Common myeloid progenitor, CD34-positive (primary cell): ENCODE measurements around the gene WDR59.
A peak's percentile ranks its signal among the peaks of the same experiment; 100 is the strongest.

Experiments
- CTCF ChIA-PET: fragments of 350-600 bp; sonication (Branson Sonifier 250); formaldehyde crosslinking; loops from one replicate; lab custom pipeline; 2021; ENCODE audit warnings: antibody characterized with exemption; lab: Charles Lee
- POLR2A ChIA-PET: fragments of 350-600 bp; sonication (Branson Sonifier 250); formaldehyde crosslinking; loops from one replicate; lab custom pipeline; 2021; ENCODE audit warnings: antibody characterized with exemption; lab: Charles Lee
- DNase-seq, 3 donors: peaks; one replicate each; pipeline versions ENCODE4 v3.0.0 to v3.0.0-alpha.2; 2013
- H3K27ac ChIP-seq, 2 experiments: 1 replicate in 1 of 2; 2 replicates in 1 of 2; pipeline ENCODE4 v1.7.0; 2013; ENCODE audit warnings: inconsistent platforms in 2 of 2, low read length in 2 of 2, mild to moderate bottlenecking in 2 of 2, low read depth in 1 of 2, moderate library complexity in 1 of 2; ENCODE audit not compliant: severe bottlenecking in 2 of 2, insufficient read depth in 1 of 2, poor library complexity in 1 of 2
- H3K27me3 ChIP-seq, 5 experiments: replicated peaks in 2 of 5; 1 replicate in 3 of 5; 2 replicates in 2 of 5; pipeline versions ENCODE4 v1.6.1 to v1.7.0; 2013; ENCODE audit warnings: low read length in 4 of 5, mild to moderate bottlenecking in 2 of 5, moderate library complexity in 2 of 5, inconsistent platforms in 1 of 5; ENCODE audit not compliant: insufficient read depth in 5 of 5, control insufficient read depth in 4 of 5
- H3K36me3 ChIP-seq, 4 experiments: 1 replicate in 2 of 4; 2 replicates in 2 of 4; pipeline versions ENCODE4 v1.6.1 to v1.7.0; 2013; ENCODE audit warnings: low read length in 3 of 4, control low read depth in 1 of 4, mild to moderate bottlenecking in 1 of 4; ENCODE audit not compliant: control insufficient read depth in 4 of 4, insufficient read depth in 4 of 4
- H3K4me1 ChIP-seq, 4 experiments: 1 replicate in 3 of 4; 2 replicates in 1 of 4; pipeline versions ENCODE4 v1.6.1 to v1.7.1; 2013; ENCODE audit warnings: low read length in 3 of 4, mild to moderate bottlenecking in 3 of 4, control low read depth in 1 of 4, inconsistent platforms in 1 of 4, moderate library complexity in 1 of 4; ENCODE audit not compliant: control insufficient read depth in 4 of 4, insufficient read depth in 4 of 4; ENCODE audit errors: control extremely low read depth in 1 of 4
- H3K4me3 ChIP-seq, 7 experiments: 1 replicate in 4 of 7; 2 replicates in 3 of 7; pipeline versions ENCODE4 v1.5.1 to v1.7.0; 2013; ENCODE audit warnings: mild to moderate bottlenecking in 7 of 7, low read length in 6 of 7, moderate library complexity in 6 of 7, inconsistent platforms in 2 of 7, low read depth in 2 of 7, control low read depth in 1 of 7; ENCODE audit not compliant: insufficient read depth in 4 of 7, control insufficient read depth in 1 of 7; ENCODE audit errors: extremely low read depth in 1 of 7
- H3K9me3 ChIP-seq, 5 experiments: 1 replicate in 4 of 5; 2 replicates in 1 of 5; pipeline versions ENCODE4 v1.6.1 to v1.7.1; 2013; ENCODE audit warnings: low read length in 4 of 5, mild to moderate bottlenecking in 2 of 5, inconsistent platforms in 1 of 5, low read depth in 1 of 5, moderate library complexity in 1 of 5; ENCODE audit not compliant: control insufficient read depth in 4 of 5, insufficient read depth in 2 of 5; ENCODE audit errors: control extremely low read depth in 1 of 5
- WGBS: methylation state at CpG from one replicate; pipeline ENCODE4 v1.1.5; 2013; ENCODE audit not compliant: insufficient coverage; 5-methylcytosine and 5-hydroxymethylcytosine counted together

Gene WDR59

GRCh38 chr16:74865922-74866598 lies 118.9 kb downstream of the WDR59 start:
- peak in 1 of 3 donors; percentile 4 for DNase-seq
- Histone ChIP-seq H3K27ac (no peak overlapping the region), H3K4me3 (peak overlapping the region in 1 of 7 experiments; percentile 30), H3K27me3 (no peaks in the 10 kb centered on the region), H3K36me3 (no peaks in the 10 kb centered on the region), H3K9me3 (no peaks in the 10 kb centered on the region), H3K4me1 (peaks cover 0 to 8% (median 2%) of the 10 kb centered on the region in 4 experiments)
- 76% methylated on average over 6 of the region's 12 CpGs for WGBS
- ChIA-PET POLR2A (no interaction called here), CTCF (interaction anchor here (7.6 to 8.2 kb wide), 2 partner anchors 53 to 153 kb away, joined by 61 to 98 read pairs; no protein-coding TSS in a partner anchor)

- H3K4me3 ChIP-seq = no peak overlapping the region
- peaks cover 0 to 8% (median 2%) of the 10 kb centered on the region in 4 experiments for H3K4me1 ChIP-seq
- ChIA-PET CTCF (interaction anchor here (0.6 to 8.2 kb wide), 46 partner anchors 9 to 792 kb away, joined by 3 to 98 read pairs (median 4); partner anchors contain the start of genes FA2H and MLKL), POLR2A (interaction anchor here (0.7 kb wide), 1 partner anchor 15 kb away, joined by 3 read pairs; no protein-coding TSS in a partner anchor)
- peak; percentile 57 to 69 (median 66) for DNase-seq
- H3K36me3 ChIP-seq = no peaks in the 10 kb centered on the region
- H3K27me3 ChIP-seq = no peaks in the 10 kb centered on the region
- H3K9me3 ChIP-seq = no peaks in the 10 kb centered on the region
- no peak overlapping the region for H3K27ac ChIP-seq
- WGBS = 14% methylated on average over 7 of the region's 10 CpGs
Observed at GRCh38 chr16:74862743-74863244, 122.1 kb downstream of the WDR59 start.

DNA sequence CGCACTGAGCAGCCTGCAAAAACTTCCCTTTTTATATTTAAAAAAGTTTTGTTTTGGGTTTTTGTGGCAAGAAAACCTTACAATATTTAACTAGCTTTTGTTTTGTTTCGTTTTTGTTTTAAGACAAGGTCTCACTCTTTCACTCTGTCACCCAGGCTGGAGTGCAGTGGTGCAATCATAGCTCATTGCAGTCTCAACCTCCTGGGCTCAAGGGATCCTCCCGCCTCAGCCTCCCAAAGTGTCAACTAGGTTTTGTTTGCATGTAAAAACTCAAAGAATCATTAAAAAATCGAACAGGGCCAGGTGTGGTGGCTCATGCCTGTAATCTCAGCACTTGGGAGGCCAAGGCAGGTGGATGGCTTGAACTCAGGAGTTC lies 132.4 kb downstream of the WDR59 start:
- Histone ChIP-seq H3K4me3 (no peak overlapping the region), H3K36me3 (no peaks in the 10 kb centered on the region), H3K27ac (no peak overlapping the region), H3K9me3 (no peaks in the 10 kb centered on the region), H3K4me1 (no peaks in the 10 kb centered on the region), H3K27me3 (no peaks in the 10 kb centered on the region)
- ChIA-PET POLR2A (no interaction called here), CTCF (interaction anchor here (0.7 to 3.0 kb wide), 2 partner anchors 9 to 144 kb away, joined by 3 to 18 read pairs; no protein-coding TSS in a partner anchor)
- peak in 1 of 3 donors; percentile 2 for DNase-seq
- 92% methylated on average over 1 of the region's 4 CpGs for WGBS

- no peaks in the 10 kb centered on the region for H3K9me3 ChIP-seq
- CTCF ChIA-PET = interaction anchor here (1.4 to 3.0 kb wide), 2 partner anchors 12 to 18 kb away, joined by 3 to 18 read pairs; no protein-coding TSS in a partner anchor
- H3K4me3 ChIP-seq = no peak overlapping the region
- H3K27me3 ChIP-seq = no peaks in the 10 kb centered on the region
- 80% methylated on average over 7 of the region's 7 CpGs for WGBS
- no peak for DNase-seq
- no peak overlapping the region for H3K27ac ChIP-seq
- POLR2A ChIA-PET = no interaction called here
- H3K4me1 ChIP-seq = no peaks in the 10 kb centered on the region
- H3K36me3 ChIP-seq = no peaks in the 10 kb centered on the region
Observed at GRCh38 chr16:74850027-74850426, 134.9 kb downstream of the WDR59 start.

DNA sequence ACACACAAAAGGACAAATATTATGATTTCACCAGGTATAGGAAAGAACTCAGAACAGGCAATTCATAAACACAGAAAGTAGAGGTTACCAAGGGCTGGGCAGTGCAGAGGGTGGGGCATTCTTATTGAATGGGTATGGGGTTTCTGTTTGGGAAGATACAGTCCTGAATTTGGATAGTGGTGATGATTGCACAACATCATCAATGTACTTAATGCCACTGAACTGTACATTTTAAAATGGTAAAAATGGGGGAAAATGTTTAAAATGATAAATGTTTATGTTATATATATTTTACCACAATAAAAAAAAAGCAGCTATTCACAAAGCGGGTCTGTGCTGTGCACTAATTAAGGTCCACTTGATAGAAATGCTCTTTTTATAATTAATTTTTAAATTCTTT lies 137.7 kb downstream of the WDR59 start:
- WGBS = no CpG with 5 or more reads among the region's 1 CpG

GRCh38 chr16:74846714-74847113 lies 138.2 kb downstream of the WDR59 start:
- ChIA-PET POLR2A (no interaction called here), CTCF (interaction anchor here (1.4 kb wide), 1 partner anchor 9 kb away, joined by 4 read pairs; no protein-coding TSS in a partner anchor)

More for the DNA sequence above, 137.7 kb downstream of the WDR59 start:
- H3K9me3 ChIP-seq = no peaks in the 10 kb centered on the region
- H3K36me3 ChIP-seq = no peaks in the 10 kb centered on the region
- ChIA-PET CTCF (interaction anchor here (0.7 to 1.7 kb wide), 3 partner anchors 15 to 35 kb away, joined by 3 to 4 read pairs (median 4); no protein-coding TSS in a partner anchor), POLR2A (no interaction called here)
- H3K27me3 ChIP-seq = no peaks in the 10 kb centered on the region
- peaks cover 0 to 2% (median 0%) of the 10 kb centered on the region in 4 experiments for H3K4me1 ChIP-seq
- H3K4me3 ChIP-seq = no peak overlapping the region
- H3K27ac ChIP-seq = no peak overlapping the region
- no peak for DNase-seq

More at GRCh38 chr16:74846714-74847113, 138.2 kb downstream of the WDR59 start:
- Histone ChIP-seq H3K4me3 (no peak overlapping the region), H3K27ac (no peak overlapping the region), H3K4me1 (peaks cover 0 to 2% (median 0%) of the 10 kb centered on the region in 4 experiments), H3K27me3 (no peaks in the 10 kb centered on the region), H3K9me3 (no peaks in the 10 kb centered on the region), H3K36me3 (no peaks in the 10 kb centered on the region)
- no peak for DNase-seq
- WGBS = 91% methylated on average over 3 of the region's 4 CpGs
